GM20000 (cell line): ENCODE measurements around the gene TBX3.
"Not testable (repeated sequence)": the region's sequence is repeated elsewhere in the genome, so short reads cannot be mapped to it uniquely, and the experiment has no call there.

Experiments
- DNase-seq: peaks from one replicate; pipeline ENCODE4 v3.0.0; 2012; ENCODE audit warnings: low spot score
- TF ChIP-seq, protein P1 (sequence below): IDR thresholded peaks from 2 replicates; pipeline ENCODE4 v1.5.1; 2012; ENCODE audit warnings: mild to moderate bottlenecking, control low read depth; ENCODE audit errors: extremely low read depth, missing control alignments

TBX3 gene

DNA sequence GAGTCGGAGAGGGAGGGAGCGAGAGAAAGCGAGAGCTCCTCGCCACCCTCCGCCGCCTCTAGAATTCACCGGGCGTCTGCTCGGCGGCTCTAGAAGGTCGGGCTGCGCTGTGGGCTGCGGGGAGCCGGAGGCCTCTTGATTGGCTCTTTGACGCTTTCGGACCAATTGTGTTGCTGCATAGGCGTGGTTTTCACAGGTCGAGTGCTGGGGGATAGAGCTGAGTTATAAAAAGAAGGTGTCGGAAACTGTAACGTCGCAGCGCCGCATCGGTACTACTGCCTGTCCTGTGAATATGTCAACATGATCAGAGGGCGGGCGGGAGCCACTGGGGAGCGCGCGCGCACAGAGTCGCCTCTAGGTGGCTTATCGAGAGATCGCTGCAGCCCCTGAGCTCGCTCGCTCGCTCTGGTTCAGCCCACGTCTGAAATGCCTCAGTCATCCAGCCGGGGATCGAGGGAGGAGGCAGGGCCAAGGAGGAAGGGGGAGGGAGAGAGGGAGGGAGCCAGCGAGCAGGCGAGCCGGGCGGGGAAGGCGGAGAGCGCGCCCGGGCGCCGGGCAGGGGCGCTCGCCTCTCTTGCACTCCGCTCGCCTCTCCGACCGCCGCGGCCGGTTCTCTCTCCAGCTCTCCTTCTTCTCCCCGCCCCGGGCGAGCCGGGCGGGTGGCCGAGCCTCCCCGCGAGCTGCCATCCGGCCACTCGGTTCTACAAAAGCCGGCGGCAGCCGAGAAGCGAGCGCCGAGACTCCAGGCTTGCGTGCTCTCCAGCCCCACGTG is at the start of gene TBX3:
TBX3 (minus strand) TSS at position 78 of the 772 bp plus-strand sequence. CDS start 975 bp downstream, outside the sequence.
- TF ChIP-seq, protein P1, sequence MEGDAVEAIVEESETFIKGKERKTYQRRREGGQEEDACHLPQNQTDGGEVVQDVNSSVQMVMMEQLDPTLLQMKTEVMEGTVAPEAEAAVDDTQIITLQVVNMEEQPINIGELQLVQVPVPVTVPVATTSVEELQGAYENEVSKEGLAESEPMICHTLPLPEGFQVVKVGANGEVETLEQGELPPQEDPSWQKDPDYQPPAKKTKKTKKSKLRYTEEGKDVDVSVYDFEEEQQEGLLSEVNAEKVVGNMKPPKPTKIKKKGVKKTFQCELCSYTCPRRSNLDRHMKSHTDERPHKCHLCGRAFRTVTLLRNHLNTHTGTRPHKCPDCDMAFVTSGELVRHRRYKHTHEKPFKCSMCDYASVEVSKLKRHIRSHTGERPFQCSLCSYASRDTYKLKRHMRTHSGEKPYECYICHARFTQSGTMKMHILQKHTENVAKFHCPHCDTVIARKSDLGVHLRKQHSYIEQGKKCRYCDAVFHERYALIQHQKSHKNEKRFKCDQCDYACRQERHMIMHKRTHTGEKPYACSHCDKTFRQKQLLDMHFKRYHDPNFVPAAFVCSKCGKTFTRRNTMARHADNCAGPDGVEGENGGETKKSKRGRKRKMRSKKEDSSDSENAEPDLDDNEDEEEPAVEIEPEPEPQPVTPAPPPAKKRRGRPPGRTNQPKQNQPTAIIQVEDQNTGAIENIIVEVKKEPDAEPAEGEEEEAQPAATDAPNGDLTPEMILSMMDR = no peak
- DNase-seq = peak; percentile 61

DNA sequence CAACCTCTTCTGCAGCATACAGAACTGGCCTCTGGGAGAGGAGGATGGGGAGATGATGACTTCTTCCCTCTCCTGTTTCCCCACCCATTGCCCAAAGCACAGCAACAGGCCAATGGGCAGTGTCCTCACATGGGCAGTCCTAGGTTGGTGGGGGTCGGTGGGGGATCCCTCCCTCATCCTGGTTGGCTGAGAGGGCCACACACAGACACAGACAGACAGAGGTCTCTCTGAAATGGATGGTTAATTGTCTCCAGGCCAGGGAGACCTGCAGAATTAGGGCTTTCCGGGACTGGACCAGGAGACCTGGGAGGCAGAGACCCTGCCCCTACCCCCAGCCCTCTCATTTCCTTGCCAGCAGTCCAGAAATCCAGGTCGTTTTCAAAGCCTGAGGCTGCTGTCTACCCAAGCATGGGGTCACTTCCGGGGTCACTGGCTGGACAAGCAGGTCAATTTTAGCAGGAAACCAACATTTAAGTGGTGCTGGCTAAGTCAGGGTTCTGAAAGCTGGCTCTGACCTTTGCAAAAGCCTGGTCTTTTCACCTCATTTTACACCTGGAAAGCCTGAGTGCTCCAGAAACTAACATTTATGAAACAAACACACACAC is 48.6 kb upstream of the TBX3 start:
- DNase-seq = no peak
- TF ChIP-seq, protein P1 = no peak

DNA sequence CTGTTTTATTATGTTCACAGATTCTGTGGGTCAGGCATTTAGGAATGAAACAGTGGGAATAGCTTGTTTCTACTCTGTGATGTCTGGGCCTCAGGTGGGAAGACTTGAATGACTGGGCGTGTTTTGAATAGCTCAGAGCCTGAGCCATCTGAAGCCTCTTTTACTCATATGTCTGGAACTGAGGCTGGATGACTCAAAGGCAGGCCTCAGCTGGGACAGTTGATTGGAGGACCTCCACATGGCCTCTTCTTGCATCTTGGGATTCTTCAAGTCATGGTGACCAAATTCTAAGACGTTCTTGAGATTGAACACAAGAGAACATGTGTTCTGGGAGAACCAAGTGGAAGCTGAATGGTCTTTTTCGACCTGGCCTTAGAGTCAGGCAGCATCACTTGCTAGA is 45.8 kb upstream of the TBX3 start:
- DNase-seq = no peak
- TF ChIP-seq, protein P1 = no peak

DNA sequence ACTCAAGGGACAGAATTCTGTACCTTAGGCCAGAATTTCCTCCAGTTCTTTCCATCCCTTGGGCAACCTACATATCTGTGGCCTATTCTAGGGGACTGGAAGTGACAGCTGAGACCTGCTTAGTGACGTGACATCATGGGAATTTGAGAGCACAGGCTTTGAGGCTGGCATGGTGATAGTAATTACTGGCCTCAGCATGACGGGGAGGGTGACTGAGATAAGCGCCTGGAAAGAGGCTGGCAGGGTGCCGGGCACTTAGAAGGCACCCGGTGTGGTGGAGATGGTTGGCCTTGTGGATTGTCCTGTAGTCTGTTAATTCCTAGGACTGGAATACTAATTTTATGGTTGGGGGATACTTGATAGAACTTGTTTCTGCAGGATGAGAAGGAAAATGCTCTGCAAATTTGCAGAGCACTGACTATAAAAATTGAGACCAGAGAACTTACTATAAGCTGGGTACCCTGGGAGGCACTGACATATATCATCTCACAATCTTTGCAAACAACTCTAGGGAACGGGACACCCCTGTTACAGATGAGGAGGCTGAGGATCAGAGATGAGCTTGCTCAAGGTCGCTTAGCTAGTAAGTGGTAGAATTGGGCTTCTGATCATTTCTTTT is 42.2 kb upstream of the TBX3 start:
- TF ChIP-seq, protein P1 = no peak
- no peak for DNase-seq

DNA sequence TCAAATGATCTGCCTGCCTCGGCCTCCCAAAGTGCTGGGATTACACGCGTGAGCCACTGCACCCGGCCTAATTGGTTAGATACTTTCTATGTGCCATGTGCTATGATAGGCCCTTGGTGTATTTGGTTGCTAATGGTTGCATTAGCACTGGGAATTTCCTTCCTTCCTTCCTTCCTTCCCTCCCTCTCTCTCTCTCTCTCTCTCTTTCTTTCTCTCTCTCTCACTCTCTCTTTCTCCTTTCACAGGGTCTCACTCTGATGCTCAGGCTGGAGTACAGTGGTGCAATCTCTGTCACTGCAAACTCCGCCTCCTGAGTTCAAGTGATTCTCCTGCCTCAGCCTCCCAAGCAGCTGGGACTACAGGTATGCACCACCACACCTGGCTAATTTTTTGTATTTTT is 38.2 kb upstream of the TBX3 start:
- not testable (repeated sequence) for DNase-seq

DNA sequence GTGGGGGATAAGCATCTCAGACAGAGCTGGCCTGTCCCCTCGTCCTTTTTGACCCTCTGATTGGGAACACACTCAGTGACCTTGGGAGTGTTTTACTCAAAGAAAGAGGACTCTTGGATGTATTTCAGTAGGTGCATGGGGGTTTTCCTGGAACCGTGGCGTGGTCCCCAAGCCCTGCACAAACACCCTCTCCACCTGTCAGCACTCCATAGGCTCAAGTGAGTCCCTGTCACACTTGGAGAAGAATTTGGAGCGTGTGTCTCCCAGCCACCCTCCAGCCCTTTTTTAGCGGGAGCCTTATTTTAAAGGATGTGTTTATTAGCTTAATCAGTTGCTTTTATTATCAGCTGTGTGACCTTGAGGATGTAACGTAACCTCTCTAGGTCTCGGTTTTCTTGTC is 37.3 kb upstream of the TBX3 start:
- TF ChIP-seq, protein P1 = no peak
- DNase-seq = no peak

DNA sequence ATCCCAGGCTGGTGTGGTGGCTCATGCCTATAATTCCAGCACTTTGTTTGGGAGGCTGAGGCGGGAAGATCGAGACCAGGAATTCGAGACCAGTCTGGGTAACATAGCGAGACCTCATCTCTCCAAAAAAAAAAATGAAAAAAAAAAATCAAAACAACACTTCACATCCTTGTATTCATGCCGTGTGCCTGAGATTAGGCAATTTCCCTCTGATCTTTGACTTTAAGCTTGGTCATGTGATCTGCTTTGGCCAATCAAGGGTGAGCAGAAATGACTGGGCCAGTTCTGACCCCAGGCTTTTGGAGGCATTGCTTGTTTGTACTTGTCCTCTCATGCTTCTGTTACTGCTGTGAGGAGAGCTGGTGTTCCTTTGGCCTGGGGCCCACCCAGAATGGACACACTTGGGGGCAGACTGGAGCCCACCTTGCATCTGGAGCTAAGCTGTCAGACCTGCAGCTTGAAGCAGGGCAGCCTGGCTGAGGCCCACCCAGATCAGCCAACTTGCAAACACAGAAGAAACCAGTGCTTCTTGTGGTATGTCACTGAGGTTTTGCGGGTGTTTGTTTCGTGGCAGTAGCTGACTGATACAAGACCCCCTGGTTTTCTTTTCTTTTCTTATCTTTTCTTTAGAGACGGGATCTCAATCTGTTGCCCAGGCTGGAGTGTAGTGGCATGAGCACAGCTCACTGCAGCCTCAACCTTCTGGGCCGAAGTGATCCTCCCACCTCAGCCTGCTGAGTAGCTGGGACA is 29.7 kb upstream of the TBX3 start:
- DNase-seq = no peak
- TF ChIP-seq, protein P1 = no peak
